Sigmoid colon (tissue), 4 donors: ENCODE data around the gene UBA6.

Source experiments
- CTCF ChIP-seq, 4 experiments: fragments of 450-650 bp in 3 of 4; fragments of 200-600 bp in 1 of 4; IDR thresholded peaks; one replicate each; pipeline ENCODE4 v1.5.1; 2016 to 2019; ENCODE audit warnings: antibody characterized with exemption in 4 of 4, mild to moderate bottlenecking in 3 of 4, moderate library complexity in 2 of 4
- EP300 ChIP-seq, 4 donors: sonication (generic); formaldehyde crosslinking; IDR thresholded peaks; one replicate each; pipeline ENCODE4 v1.6.1; 2017; ENCODE audit warnings: antibody characterized with exemption in 4 of 4
- POLR2A ChIP-seq, 2 donors: fragments of 450-650 bp; IDR thresholded peaks; one replicate each; pipeline ENCODE4 v1.6.1; 2016; ENCODE audit warnings: antibody characterized with exemption in 2 of 2, mild to moderate bottlenecking in 2 of 2, moderate library complexity in 2 of 2

GRCh38 chr4:67638136-67638535 lies 62.8 kb downstream of the UBA6 start:
- TF ChIP-seq CTCF (IDR thresholded peaks at IDR 0.05) (no peak), EP300 (IDR thresholded peaks at IDR 0.05) (no peak), POLR2A (IDR thresholded peaks at IDR 0.05) (no peak)
